Effector memory CD8-positive, alpha-beta T cell (primary cell): Measurements from ENCODE around the gene CCDC85C.

Source experiments
- ATAC-seq: fragments of 150-1000 bp; cut with Tn5 transposase; replicated peaks from 2 replicates; pipeline ENCODE4 v1.10.0; 2021; ENCODE audit warnings: mild to moderate bottlenecking, moderate library complexity
- DNase-seq, 3 experiments: peaks; one replicate each; pipeline ENCODE4 v3.0.0; 2021
- H3K27ac Mint-ChIP-seq, 2 donors: one replicate each; pipeline ENCODE4 v1.8.0; 2022; ENCODE audit warnings: mild to moderate bottlenecking in 2 of 2, mixed read lengths in 2 of 2, moderate library complexity in 2 of 2
- H3K27me3 Mint-ChIP-seq, 2 donors: one replicate each; pipeline ENCODE4 v1.8.0; 2022; ENCODE audit warnings: mixed read lengths in 2 of 2
- H3K36me3 Mint-ChIP-seq: one replicate; pipeline ENCODE4 v1.8.0; 2022; ENCODE audit warnings: mild to moderate bottlenecking, moderate library complexity, mixed read lengths; ENCODE audit not compliant: insufficient read depth
- H3K4me1 Mint-ChIP-seq, 2 donors: one replicate each; pipeline ENCODE4 v1.8.0; 2022; ENCODE audit warnings: low read depth in 2 of 2, mixed read lengths in 2 of 2
- H3K4me3 Mint-ChIP-seq, 2 donors: one replicate each; pipeline ENCODE4 v1.8.0; 2022; ENCODE audit warnings: mild to moderate bottlenecking in 2 of 2, mixed read lengths in 2 of 2, moderate library complexity in 2 of 2
- H3K9me3 Mint-ChIP-seq, 2 donors: one replicate each; pipeline ENCODE4 v1.8.0; 2022; ENCODE audit warnings: mixed read lengths in 2 of 2

CCDC85C gene

GRCh38 chr14:99574099-99574880 is 29.7 kb downstream of the CCDC85C start:
- Mint-ChIP-seq H3K4me3 (no peak overlapping the region), H3K27me3 (no peaks in the 10 kb centered on the region), H3K27ac (no peak overlapping the region), H3K9me3 (no peaks in the 10 kb centered on the region), H3K4me1 (peaks cover 18 to 27% of the 10 kb centered on the region in 2 donors), H3K36me3 (peaks cover 4% of the 10 kb centered on the region)
- no peak for ATAC-seq
- no peak for DNase-seq

GRCh38 chr14:99573436-99574098 is 30.4 kb downstream of the CCDC85C start:
- Mint-ChIP-seq H3K4me3 (no peak overlapping the region), H3K27ac (no peak overlapping the region)

GRCh38 chr14:99573000-99573330 is 31.0 kb downstream of the CCDC85C start:
- H3K4me1 Mint-ChIP-seq = peaks cover 23 to 30% of the 10 kb centered on the region in 2 donors
- H3K9me3 Mint-ChIP-seq = no peaks in the 10 kb centered on the region
- H3K27ac Mint-ChIP-seq = peak overlapping the region in 1 of 2 donors; percentile 65
- DNase-seq (no peak), ATAC-seq (no peak)
- H3K27me3 Mint-ChIP-seq = no peaks in the 10 kb centered on the region
- H3K4me3 Mint-ChIP-seq = no peak overlapping the region
- H3K36me3 Mint-ChIP-seq = peaks cover 4% of the 10 kb centered on the region

More at GRCh38 chr14:99573436-99574098, 30.4 kb downstream of the CCDC85C start:
- Mint-ChIP-seq H3K27me3 (no peaks in the 10 kb centered on the region), H3K36me3 (peaks cover 4% of the 10 kb centered on the region), H3K4me1 (peaks cover 23 to 30% of the 10 kb centered on the region in 2 donors), H3K9me3 (no peaks in the 10 kb centered on the region)
- DNase-seq (no peak), ATAC-seq (no peak)

GRCh38 chr14:99572173-99572999 is 31.6 kb downstream of the CCDC85C start:
- no peak overlapping the region for H3K4me3 Mint-ChIP-seq
- DNase-seq (no peak), ATAC-seq (no peak)
- H3K4me1 Mint-ChIP-seq = peaks cover 23 to 25% of the 10 kb centered on the region in 2 donors
- H3K27ac Mint-ChIP-seq = peak overlapping the region in 1 of 2 donors; percentile 65
- no peaks in the 10 kb centered on the region for H3K27me3 Mint-ChIP-seq
- no peaks in the 10 kb centered on the region for H3K9me3 Mint-ChIP-seq
- H3K36me3 Mint-ChIP-seq = peaks cover 4% of the 10 kb centered on the region

GRCh38 chr14:99571303-99571986 is 32.6 kb downstream of the CCDC85C start:
- no peak overlapping the region for H3K27ac Mint-ChIP-seq
- H3K36me3 Mint-ChIP-seq = peaks cover 4% of the 10 kb centered on the region
- no peaks in the 10 kb centered on the region for H3K9me3 Mint-ChIP-seq
- H3K27me3 Mint-ChIP-seq = no peaks in the 10 kb centered on the region
- H3K4me1 Mint-ChIP-seq = peaks cover 23 to 25% of the 10 kb centered on the region in 2 donors
- no peak overlapping the region for H3K4me3 Mint-ChIP-seq
- DNase-seq = no peak
- ATAC-seq = no peak

GRCh38 chr14:99570544-99571302 is 33.3 kb downstream of the CCDC85C start:
- no peak overlapping the region for H3K4me3 Mint-ChIP-seq

GRCh38 chr14:99569725-99570543 is 34.1 kb downstream of the CCDC85C start:
- peaks cover 20 to 21% of the 10 kb centered on the region in 2 donors for H3K4me1 Mint-ChIP-seq
- H3K9me3 Mint-ChIP-seq = no peaks in the 10 kb centered on the region
- no peak overlapping the region for H3K4me3 Mint-ChIP-seq
- no peak for DNase-seq
- no peaks in the 10 kb centered on the region for H3K27me3 Mint-ChIP-seq
- peaks cover 4% of the 10 kb centered on the region for H3K36me3 Mint-ChIP-seq
- H3K27ac Mint-ChIP-seq = peak overlapping the region in 1 of 2 donors; percentile 26
- no peak for ATAC-seq

More at GRCh38 chr14:99570544-99571302, 33.3 kb downstream of the CCDC85C start:
- DNase-seq (no peak), ATAC-seq (no peak)
- Mint-ChIP-seq H3K27me3 (no peaks in the 10 kb centered on the region), H3K36me3 (peaks cover 4% of the 10 kb centered on the region), H3K27ac (no peak overlapping the region), H3K9me3 (no peaks in the 10 kb centered on the region), H3K4me1 (peaks cover 19 to 21% of the 10 kb centered on the region in 2 donors)

GRCh38 chr14:99568567-99569560 is 35.1 kb downstream of the CCDC85C start:
- Mint-ChIP-seq H3K4me1 (peaks cover 21 to 23% of the 10 kb centered on the region in 2 donors), H3K9me3 (no peaks in the 10 kb centered on the region), H3K27ac (peak overlapping the region in 1 of 2 donors; percentile 26), H3K27me3 (no peaks in the 10 kb centered on the region), H3K4me3 (no peak overlapping the region), H3K36me3 (peaks cover 4% of the 10 kb centered on the region)
- DNase-seq = no peak
- ATAC-seq = no peak

- H3K36me3 Mint-ChIP-seq = peaks cover 4% of the 10 kb centered on the region
- H3K4me3 Mint-ChIP-seq = no peak overlapping the region
- H3K27ac Mint-ChIP-seq = no peak overlapping the region
- no peaks in the 10 kb centered on the region for H3K27me3 Mint-ChIP-seq
- peaks cover 15 to 24% of the 10 kb centered on the region in 2 donors for H3K4me1 Mint-ChIP-seq
- DNase-seq (no peak), ATAC-seq (no peak)
- no peaks in the 10 kb centered on the region for H3K9me3 Mint-ChIP-seq
Observed at GRCh38 chr14:99566390-99567354, 37.3 kb downstream of the CCDC85C start.

- no peak for DNase-seq
- peak overlapping the region in 1 of 2 donors; percentile 17 for H3K27ac Mint-ChIP-seq
- no peak for ATAC-seq
- H3K4me1 Mint-ChIP-seq = peaks cover 15 to 24% of the 10 kb centered on the region in 2 donors
- H3K27me3 Mint-ChIP-seq = no peaks in the 10 kb centered on the region
- H3K4me3 Mint-ChIP-seq = no peak overlapping the region
- H3K9me3 Mint-ChIP-seq = no peaks in the 10 kb centered on the region
- H3K36me3 Mint-ChIP-seq = peaks cover 4% of the 10 kb centered on the region
Observed at GRCh38 chr14:99566009-99566389, 38.0 kb downstream of the CCDC85C start.
